GM21390 (cell line): ENCODE data around the gene PDE4DIP.
"Not testable (repeated sequence)": the region's sequence is repeated elsewhere in the genome, so short reads cannot be mapped to it uniquely, and the experiment has no call there.

Source experiments
- ATAC-seq: cut with Tn5 transposase; IDR thresholded peaks from one replicate; pipeline ENCODE4 v1.9.1; 2021; ENCODE audit not compliant: unreplicated experiment

PDE4DIP gene

GRCh38 chr1:149033916-149034315 is 189.7 kb downstream of the PDE4DIP start:
- not testable (repeated sequence) for ATAC-seq

GRCh38 chr1:149043056-149043455 is 198.8 kb downstream of the PDE4DIP start:
- not testable (repeated sequence) for ATAC-seq

DNA sequence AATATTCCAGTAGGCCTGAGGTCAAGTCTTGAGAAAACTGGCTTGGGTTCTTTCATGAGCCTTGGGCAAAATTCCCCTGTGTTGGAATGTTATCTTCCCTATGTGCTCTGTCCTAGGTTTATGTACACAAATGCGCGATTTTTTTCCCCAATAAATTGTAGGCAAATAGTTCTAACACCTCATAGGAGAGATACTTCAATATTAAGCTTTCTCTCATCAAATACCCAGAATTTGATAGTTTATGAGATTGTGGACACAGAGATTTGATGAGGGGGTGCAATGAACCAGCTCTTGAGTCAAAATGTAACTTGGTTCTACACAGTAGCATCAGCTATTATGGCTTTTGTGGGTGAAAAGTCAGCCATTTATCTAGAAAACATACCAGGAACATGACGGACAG is 220.4 kb downstream of the PDE4DIP start:
- not testable (repeated sequence) for ATAC-seq

DNA sequence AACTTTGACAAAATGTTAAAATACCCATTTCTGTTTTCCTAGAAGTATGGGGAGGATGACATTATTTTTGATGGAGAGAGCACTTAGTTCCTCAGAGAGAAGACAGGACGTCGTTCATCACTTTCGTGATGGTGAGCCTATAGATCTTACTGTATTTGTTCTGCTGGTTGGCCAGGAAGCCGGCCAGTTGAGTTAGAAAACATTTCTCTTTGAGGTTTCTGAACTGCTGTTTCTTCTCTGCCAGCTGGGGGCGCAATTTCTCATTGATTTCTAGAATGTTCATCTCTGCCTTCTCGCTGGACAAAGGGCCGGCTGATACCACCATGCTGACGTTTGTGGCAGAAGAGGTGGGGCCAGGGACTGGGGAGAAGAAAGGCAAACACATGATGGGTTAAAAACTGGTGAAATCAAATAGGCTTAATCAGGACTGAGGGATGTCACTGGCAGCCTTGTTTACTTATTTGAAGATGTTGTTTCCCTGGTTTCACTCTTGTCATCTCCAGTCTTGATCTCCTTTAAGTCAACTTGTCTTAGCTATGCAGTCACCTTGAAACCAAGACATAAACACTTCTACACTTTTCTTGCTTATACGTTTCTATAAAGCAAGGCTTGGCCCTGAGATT is 231.4 kb downstream of the PDE4DIP start:
- not testable (repeated sequence) for ATAC-seq
